GM23338 (cell line): ENCODE results near the gene LIX1. TPM values are rescaled to one million over a fixed set of nuclear protein-coding genes. Genes with fewer than 3 reads are reported as not detected.

ENCODE experiments used
- ATAC-seq: fragments of 200-7000 bp; cut with Tn5 transposase; 3 replicates; pipeline ENCODE4 v1.9.1; 2020
- DNase-seq: peaks from one replicate; pipeline ENCODE4 v3.0.0-alpha.2; 2015; ENCODE audit warnings: low spot score
- H2AFZ ChIP-seq: fragments of 200-600 bp; sonication (generic); 2 replicates; pipeline ENCODE4 v1.8.0; 2016; ENCODE audit warnings: antibody characterized with exemption, mild to moderate bottlenecking, moderate library complexity
- H3F3A ChIP-seq: fragments of 200-600 bp; sonication (generic); replicated peaks from 2 replicates; pipeline ENCODE4 v1.8.0; 2017; ENCODE audit warnings: antibody characterized with exemption, mixed run types, low read depth
- H3K27ac ChIP-seq: fragments of 200-600 bp; sonication (generic); 2 replicates; pipeline ENCODE4 v1.6.1; 2016; ENCODE audit warnings: low read depth
- H3K27me3 ChIP-seq: fragments of 200-600 bp; sonication (generic); 2 replicates; pipeline ENCODE4 v1.8.0; 2016; ENCODE audit warnings: mild to moderate bottlenecking, mixed run types, moderate library complexity; ENCODE audit not compliant: insufficient read depth
- H3K36me3 ChIP-seq: fragments of 200-600 bp; sonication (generic); 2 replicates; pipeline ENCODE4 v1.8.0; 2016; ENCODE audit warnings: mild to moderate bottlenecking; ENCODE audit not compliant: insufficient read depth
- H3K4me1 ChIP-seq: fragments of 200-600 bp; sonication (generic); 2 replicates; pipeline ENCODE4 v1.8.0; 2016; ENCODE audit warnings: mild to moderate bottlenecking, moderate library complexity; ENCODE audit not compliant: insufficient read depth
- H3K4me2 ChIP-seq: fragments of 200-600 bp; sonication (generic); 2 replicates; pipeline ENCODE4 v1.7.1; 2017; ENCODE audit warnings: mixed run types
- H3K4me3 ChIP-seq: fragments of 200-600 bp; sonication (generic); 2 replicates; pipeline ENCODE4 v1.6.1; 2016; ENCODE audit warnings: mixed run types
- H3K79me2 ChIP-seq: fragments of 200-600 bp; sonication (generic); replicated peaks from 2 replicates; pipeline ENCODE4 v1.8.0; 2017; ENCODE audit warnings: mild to moderate bottlenecking; ENCODE audit not compliant: insufficient read depth
- H3K9me2 ChIP-seq: fragments of 200-600 bp; sonication (generic); 2 replicates; pipeline ENCODE4 v1.8.0; 2017; ENCODE audit not compliant: insufficient read depth
- H4K20me1 ChIP-seq: fragments of 200-600 bp; sonication (generic); replicated peaks from 2 replicates; pipeline ENCODE4 v1.8.0; 2017; ENCODE audit warnings: mild to moderate bottlenecking; ENCODE audit not compliant: insufficient read depth
- H3K27ac Mint-ChIP-seq: 2 replicates; pipeline ENCODE4 v1.8.0; 2020; ENCODE audit warnings: inconsistent platforms, mild to moderate bottlenecking, moderate library complexity, mixed read lengths
- H3K27me3 Mint-ChIP-seq: 3 replicates; pipeline ENCODE4 v1.8.0; 2022; ENCODE audit warnings: low read depth, mild to moderate bottlenecking, moderate library complexity, mixed read lengths, inconsistent platforms; ENCODE audit not compliant: insufficient read depth, poor library complexity
- H3K36me3 Mint-ChIP-seq: 3 replicates; pipeline ENCODE4 v1.8.0; 2021; ENCODE audit warnings: low read depth, mild to moderate bottlenecking, inconsistent platforms, moderate library complexity, mixed read lengths
- H3K4me1 Mint-ChIP-seq: 3 replicates; pipeline ENCODE4 v1.8.0; 2020; ENCODE audit warnings: mild to moderate bottlenecking, inconsistent platforms, mixed read lengths
- H3K4me3 Mint-ChIP-seq: 3 replicates; pipeline ENCODE4 v1.8.0; 2021; ENCODE audit warnings: moderate library complexity, mild to moderate bottlenecking, inconsistent platforms, mixed read lengths
- H3K9me3 Mint-ChIP-seq: 3 replicates; pipeline ENCODE4 v1.8.0; 2020; ENCODE audit warnings: moderate library complexity, mild to moderate bottlenecking, inconsistent platforms, mixed read lengths
- CREB1 ChIP-seq: fragments of 250-450 bp; sonication (Bioruptor Pico); IDR thresholded peaks from 2 replicates; pipeline ENCODE4 v1.5.0; 2020; ENCODE audit warnings: low read depth, mild to moderate bottlenecking, moderate library complexity
- CTCF ChIP-seq, 2 experiments: fragments of 200-600 bp in 1 of 2; sonication (generic) in 1 of 2; conservative IDR thresholded peaks; 2 replicates each; pipeline versions ENCODE4 v1.5.1 to v1.6.1; 2016 to 2017; ENCODE audit warnings: antibody characterized with exemption in 2 of 2, low read depth in 2 of 2, mild to moderate bottlenecking in 2 of 2, moderate library complexity in 1 of 2
- ETS1 ChIP-seq: IDR thresholded peaks from 2 replicates; pipeline ENCODE4 v1.6.1; 2016; ENCODE audit warnings: antibody characterized with exemption
- EZH2 ChIP-seq: fragments of 200-600 bp; sonication (generic); IDR thresholded peaks from one replicate; pipeline ENCODE4 v1.8.0; 2017; ENCODE audit warnings: antibody characterized with exemption, mild to moderate bottlenecking, low read depth; ENCODE audit not compliant: unreplicated experiment
- EZH2phosphoT487 ChIP-seq: fragments of 200-600 bp; sonication (generic); IDR thresholded peaks from one replicate; pipeline ENCODE4 v1.8.1; 2018; ENCODE audit warnings: antibody characterized with exemption; ENCODE audit not compliant: unreplicated experiment
- JUNB ChIP-seq: IDR thresholded peaks from one replicate; pipeline ENCODE4 v1.6.1; 2016; ENCODE audit warnings: antibody characterized with exemption; ENCODE audit not compliant: unreplicated experiment
- NANOG ChIP-seq: IDR thresholded peaks from 2 replicates; pipeline ENCODE4 v1.6.1; 2016; ENCODE audit warnings: antibody characterized with exemption, borderline replicate concordance
- POLR2AphosphoS5 ChIP-seq: IDR thresholded peaks from 2 replicates; pipeline ENCODE4 v1.6.1; 2016; ENCODE audit warnings: antibody characterized with exemption, low read depth
- REST ChIP-seq: IDR thresholded peaks from one replicate; pipeline ENCODE4 v1.6.1; 2018; ENCODE audit warnings: antibody characterized with exemption; ENCODE audit not compliant: unreplicated experiment
- STAT1 ChIP-seq: IDR thresholded peaks from one replicate; pipeline ENCODE4 v1.6.1; 2016; ENCODE audit warnings: antibody characterized with exemption; ENCODE audit not compliant: unreplicated experiment
- ZNF114 ChIP-seq: fragments of 250-450 bp; sonication (Bioruptor Pico); IDR thresholded peaks from 2 replicates; pipeline ENCODE4 v1.5.0; 2020; ENCODE audit warnings: mild to moderate bottlenecking, moderate library complexity
- ZNF331 ChIP-seq: fragments of 250-450 bp; sonication (Bioruptor Pico); IDR thresholded peaks from 2 replicates; pipeline ENCODE4 v1.5.0; 2020; ENCODE audit warnings: low read depth, mild to moderate bottlenecking, moderate library complexity
- ZNF462 ChIP-seq: fragments of 250-450 bp; sonication (Bioruptor Pico); IDR thresholded peaks from 2 replicates; pipeline ENCODE4 v1.5.0; 2020; ENCODE audit warnings: mild to moderate bottlenecking, moderate library complexity
- polyA plus RNA-seq: library from polyadenylated mRNA; unstranded; fragments of >200 nt; fragmentation: Nextera tagmentation; extraction: Ambion mirVana; gene quantifications from 2 replicates; pipeline ENCODE4 v1.2.1, GENCODE V29; 2016
- total RNA-seq: library from RNA; depleted of rRNA; stranded (reverse); fragments of >200 nt; shearing (Covaris generic); gene quantifications from 2 replicates; pipeline ENCODE4 v1.2.3, GENCODE V29; 2014

The LIX1 gene
- total and polyA plus RNA-seq, 2 experiments from 2014 or later = 0.13 TPM; not detected in 1

GRCh38 chr5:97042996-97043395, 99.4 kb downstream of the LIX1 start:
- H3K4me1 ChIP-seq = no peaks in the 10 kb centered on the region
- Mint-ChIP-seq H3K9me3 (no peaks in the 10 kb centered on the region), H3K27ac (no peak overlapping the region), H3K4me1 (peaks cover 12% of the 10 kb centered on the region; the same call in 2 of the 3 replicates), H3K4me3 (no peak overlapping the region), H3K27me3 (peaks cover 3% of the 10 kb centered on the region), H3K36me3 (no peaks in the 10 kb centered on the region)
- peak; percentile 17 for DNase-seq
- no peak overlapping the region; the same call in 1 of the 2 replicates for H2AFZ ChIP-seq
- H3K9me2 ChIP-seq = no peaks in the 10 kb centered on the region
- H3F3A ChIP-seq = no peaks in the 10 kb centered on the region
- H3K4me2 ChIP-seq = no peak overlapping the region
- no peaks in the 10 kb centered on the region for H3K36me3 ChIP-seq
- H4K20me1 ChIP-seq = no peaks in the 10 kb centered on the region
- TF ChIP-seq ZNF462 (no peak), JUNB (no peak), STAT1 (no peak), REST (no peak), EZH2 (no peak), ZNF114 (CRISPR knock-in tag) (no peak), CTCF (conservative IDR thresholded peaks at IDR 0.05; ENCODE audit: low read depth in 2 of 2) (no peak), EZH2phosphoT487 (no peak), CREB1 (CRISPR knock-in tag) (no peak), ETS1 (no peak), NANOG (no peak), POLR2AphosphoS5 (no peak), ZNF331 (no peak)
- H3K4me3 ChIP-seq = no peak overlapping the region
- no peak for ATAC-seq
- H3K79me2 ChIP-seq = no peaks in the 10 kb centered on the region
- no peaks in the 10 kb centered on the region for H3K27me3 ChIP-seq
- H3K27ac ChIP-seq = no peak overlapping the region
